Neural crest cell (in vitro differentiated cells): Measurements from ENCODE around the gene GCNA. TPM values are rescaled to one million over a fixed set of nuclear protein-coding genes. Genes with fewer than 3 reads are reported as not detected.

Experiments
- DNase-seq: peaks from one replicate; pipeline ENCODE4 v3.0.0; 2021; ENCODE audit warnings: low read depth, mixed read lengths, low spot score
- H3K27ac Mint-ChIP-seq: one replicate; pipeline ENCODE4 v1.8.0; 2021; ENCODE audit warnings: mild to moderate bottlenecking, mixed read lengths; ENCODE audit not compliant: unreplicated experiment
- H3K27me3 Mint-ChIP-seq: 2 replicates; pipeline ENCODE4 v1.8.0; 2021; ENCODE audit warnings: low read depth, mild to moderate bottlenecking, mixed read lengths
- H3K36me3 Mint-ChIP-seq: 2 replicates; pipeline ENCODE4 v1.8.0; 2021; ENCODE audit warnings: low read depth, mild to moderate bottlenecking, mixed read lengths
- H3K4me1 Mint-ChIP-seq: 2 replicates; pipeline ENCODE4 v1.8.0; 2021; ENCODE audit warnings: mixed read lengths
- H3K4me3 Mint-ChIP-seq: one replicate; pipeline ENCODE4 v1.8.0; 2021; ENCODE audit warnings: mild to moderate bottlenecking, mixed read lengths
- H3K9me3 Mint-ChIP-seq: 2 replicates; pipeline ENCODE4 v1.8.0; 2021; ENCODE audit warnings: mixed read lengths
- CTCF ChIP-seq: fragments of 200-600 bp; sonication (generic); conservative IDR thresholded peaks from 2 replicates; pipeline ENCODE4 v1.5.0; 2021; ENCODE audit warnings: antibody characterized with exemption, mild to moderate bottlenecking
- total RNA-seq: library from RNA; stranded (reverse); gene quantifications from 2 replicates; pipeline ENCODE4 v1.2.1, GENCODE V29; 2021

GCNA gene
- total RNA-seq, 1 donor from 2014 or later: 2.0 TPM

- Mint-ChIP-seq H3K4me1 (no peaks in the 10 kb centered on the region), H3K36me3 (peaks cover 3% of the 10 kb centered on the region), H3K9me3 (peaks cover 9% of the 10 kb centered on the region), H3K4me3 (no peak overlapping the region), H3K27me3 (no peaks in the 10 kb centered on the region), H3K27ac (no peak overlapping the region)
- DNase-seq: peak; percentile 51
- TF ChIP-seq CTCF: peak; percentile 66
Observed at GRCh38 chrX:71652405-71652804, 74.2 kb downstream of the GCNA start.

- TF ChIP-seq CTCF: no peak
- DNase-seq: no peak
- no peak overlapping the region for H3K27ac Mint-ChIP-seq
- no peak overlapping the region for H3K4me3 Mint-ChIP-seq
- no peaks in the 10 kb centered on the region for H3K4me1 Mint-ChIP-seq
- no peaks in the 10 kb centered on the region for H3K27me3 Mint-ChIP-seq
- H3K36me3 Mint-ChIP-seq: peaks cover 3% of the 10 kb centered on the region
- H3K9me3 Mint-ChIP-seq: peaks cover 5% of the 10 kb centered on the region
Observed at GRCh38 chrX:71653344-71653743, 75.1 kb downstream of the GCNA start.

- TF ChIP-seq CTCF: no peak
- Mint-ChIP-seq H3K4me3 (no peak overlapping the region), H3K27me3 (no peaks in the 10 kb centered on the region), H3K9me3 (peaks cover 6% of the 10 kb centered on the region), H3K27ac (no peak overlapping the region), H3K4me1 (no peaks in the 10 kb centered on the region), H3K36me3 (peaks cover 3% of the 10 kb centered on the region)
- DNase-seq: no peak
Observed at GRCh38 chrX:71657267-71657666, 79.0 kb downstream of the GCNA start.

- Mint-ChIP-seq H3K27ac (no peak overlapping the region), H3K9me3 (peaks cover 8% of the 10 kb centered on the region), H3K4me1 (no peaks in the 10 kb centered on the region), H3K36me3 (peaks cover 3% of the 10 kb centered on the region), H3K4me3 (no peak overlapping the region), H3K27me3 (no peaks in the 10 kb centered on the region)
- no peak for TF ChIP-seq CTCF
- no peak for DNase-seq
Observed at GRCh38 chrX:71659342-71659741, 81.1 kb downstream of the GCNA start.

- no peak for DNase-seq
- Mint-ChIP-seq H3K9me3 (peaks cover 8% of the 10 kb centered on the region), H3K27ac (no peak overlapping the region), H3K4me3 (no peak overlapping the region), H3K4me1 (no peaks in the 10 kb centered on the region), H3K27me3 (no peaks in the 10 kb centered on the region), H3K36me3 (peaks cover 3% of the 10 kb centered on the region)
- no peak for TF ChIP-seq CTCF
Observed at GRCh38 chrX:71659959-71660358, 81.7 kb downstream of the GCNA start.
